Activated CD4-positive, alpha-beta T cell treated with anti-CD3 and anti-CD28 coated beads, Interleukin-2, amount 50 U/mL, for 48 hours (primary cell): ENCODE results near the gene AGR2.
"Not testable (repeated sequence)": the region's sequence is repeated elsewhere in the genome, so short reads cannot be mapped to it uniquely, and the experiment has no call there.

Experiments used
- DNase-seq, 2 experiments: peaks; one replicate each; pipeline ENCODE4 v3.0.0-alpha.2; 2020

Gene AGR2

GRCh38 chr7:16773326-16773725, 31.5 kb downstream of the AGR2 start:
- DNase-seq: no peak

GRCh38 chr7:16770657-16771329, 34.0 kb downstream of the AGR2 start:
- DNase-seq: no peak

- DNase-seq: not testable (repeated sequence)
Measured at GRCh38 chr7:16769994-16770393, 34.8 kb downstream of the AGR2 start.

- DNase-seq: no peak
Measured at GRCh38 chr7:16765436-16765859, 39.4 kb downstream of the AGR2 start.

GRCh38 chr7:16764942-16765341, 39.9 kb downstream of the AGR2 start:
- DNase-seq: no peak

- no peak for DNase-seq
Measured at GRCh38 chr7:16762177-16762576, 42.6 kb downstream of the AGR2 start.

- no peak for DNase-seq
Measured at GRCh38 chr7:16759840-16760239, 45.0 kb downstream of the AGR2 start.

- DNase-seq: no peak
Measured at GRCh38 chr7:16758631-16759611, 45.9 kb downstream of the AGR2 start.

GRCh38 chr7:16758036-16758435, 46.8 kb downstream of the AGR2 start:
- DNase-seq: no peak

- no peak for DNase-seq
Measured at GRCh38 chr7:16755397-16755796, 49.4 kb downstream of the AGR2 start.

- DNase-seq: no peak
Measured at GRCh38 chr7:16754856-16755317, 49.9 kb downstream of the AGR2 start.

GRCh38 chr7:16753932-16754855, 50.6 kb downstream of the AGR2 start:
- peak; percentile 18 to 26 for DNase-seq

- peak; percentile 71 to 77 for DNase-seq
Measured at GRCh38 chr7:16753102-16753931, 51.5 kb downstream of the AGR2 start, which contains the start of gene TSPAN13. TSPAN13 (plus strand) TSS chr7:16753755; CDS start chr7:16753968, 213 bp downstream.

- no peak for DNase-seq
Measured at GRCh38 chr7:16747102-16747501, 57.7 kb downstream of the AGR2 start.

- no peak for DNase-seq
Measured at GRCh38 chr7:16745645-16746044, 59.2 kb downstream of the AGR2 start.

GRCh38 chr7:16744518-16745250, 60.1 kb downstream of the AGR2 start:
- no peak for DNase-seq

GRCh38 chr7:16743236-16743635, 61.6 kb downstream of the AGR2 start:
- DNase-seq: no peak

- no peak for DNase-seq
Measured at GRCh38 chr7:16742547-16742946, 62.3 kb downstream of the AGR2 start.
